ENCODE results near the gene ANAPC13.

ANAPC13 gene

DNA sequence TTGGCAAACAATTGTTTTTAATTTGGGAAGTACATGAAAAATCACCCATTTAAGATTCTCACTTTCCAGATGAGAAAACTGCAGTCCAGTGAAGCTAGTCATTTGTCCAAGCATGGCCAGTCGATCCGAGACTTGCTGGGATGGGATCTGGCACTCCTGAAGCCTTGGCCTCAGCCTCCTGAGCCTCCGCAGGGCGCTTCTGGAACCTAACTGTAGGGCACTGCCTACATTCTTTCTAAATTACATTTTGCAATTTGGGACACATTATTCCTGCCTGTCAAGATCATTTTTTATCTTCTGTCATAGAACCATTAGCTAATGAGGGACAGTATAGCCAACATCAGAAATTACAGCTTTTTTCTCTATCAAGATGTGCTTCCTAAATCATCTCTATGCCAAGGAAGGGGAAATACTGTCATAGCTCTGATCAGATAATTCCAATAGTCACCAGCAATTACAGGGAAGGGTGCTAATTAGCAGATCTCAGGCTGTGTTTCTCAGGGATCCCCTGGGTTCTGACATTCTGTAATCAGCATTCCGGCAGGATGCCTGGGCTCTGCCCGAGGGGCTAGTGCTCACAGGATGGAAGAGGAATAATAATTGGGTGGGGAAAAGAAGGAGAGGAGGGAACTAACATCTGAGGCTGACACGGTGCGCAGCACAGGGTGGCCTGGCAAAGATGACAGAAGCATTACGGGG, 28.3 kb downstream of the ANAPC13 start:
- DNase-seq (ENCODE audit: low spot score) = no peak

DNA sequence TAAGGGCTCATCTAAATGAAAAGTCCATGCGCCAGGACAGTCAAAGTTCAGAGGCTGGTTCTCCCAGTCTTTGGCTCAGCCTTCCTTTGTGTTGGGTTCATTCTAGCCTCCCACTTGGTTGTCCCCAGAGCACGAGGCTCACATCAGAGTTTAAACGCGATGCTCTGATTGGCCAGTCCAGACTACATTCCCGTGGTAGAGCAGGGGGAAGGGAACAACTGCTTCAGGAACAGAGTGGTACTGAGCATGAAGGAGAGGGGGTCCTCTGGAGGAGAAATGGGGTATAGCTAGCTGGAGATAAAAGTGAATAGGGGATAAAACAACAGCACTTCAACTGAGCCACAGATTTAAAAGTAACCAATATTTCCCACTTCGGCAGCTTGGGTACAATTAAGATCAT, 32.2 kb downstream of the ANAPC13 start:
- FAIRE-seq (no peak), DNase-seq (ENCODE audit: low spot score) (no peak)

More for the DNA sequence above, 28.3 kb downstream of the ANAPC13 start:
- no peak for FAIRE-seq

DNA sequence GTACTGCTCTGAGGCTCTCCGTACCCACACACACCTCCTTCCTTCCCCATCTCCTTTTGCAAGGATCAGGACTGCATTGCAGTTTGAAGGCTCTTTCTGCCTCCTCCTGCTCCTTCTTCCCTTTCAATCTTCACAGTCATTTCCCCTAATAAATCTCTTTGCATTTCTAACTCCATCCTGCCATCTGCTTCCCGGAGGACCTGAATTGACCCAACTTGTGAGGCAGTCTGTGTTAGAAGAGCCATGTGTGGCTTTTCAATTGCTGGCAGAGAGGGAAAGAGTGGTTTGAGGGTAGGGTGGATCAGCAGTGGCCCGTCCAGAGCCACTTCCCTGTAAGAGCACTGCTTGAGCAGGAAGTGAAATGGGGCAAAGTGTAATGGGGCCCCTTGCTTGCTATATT, 35.8 kb downstream of the ANAPC13 start:
- no peak for FAIRE-seq
- no peak for DNase-seq (ENCODE audit: low spot score)

DNA sequence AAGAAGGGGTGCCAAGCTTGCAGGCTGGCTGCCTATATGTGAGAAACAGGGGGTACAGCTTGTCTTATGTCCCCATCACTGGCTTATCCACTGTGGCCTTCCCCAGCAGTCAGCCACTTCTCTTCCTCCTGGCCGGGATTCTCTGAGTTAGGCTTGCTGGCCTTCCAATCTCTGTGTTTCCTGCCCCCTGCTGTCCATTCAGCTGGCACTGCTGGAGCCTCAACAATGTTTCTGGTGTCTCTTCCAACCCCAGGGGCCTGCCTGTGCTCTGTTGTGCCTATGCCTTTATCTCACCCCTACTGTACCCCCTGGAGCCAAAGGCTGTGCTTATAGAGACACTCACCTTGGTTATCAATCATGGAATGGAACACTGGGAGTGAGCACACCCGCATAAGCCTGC, 36.5 kb downstream of the ANAPC13 start:
- FAIRE-seq = no peak
- DNase-seq (ENCODE audit: low spot score) = no peak

DNA sequence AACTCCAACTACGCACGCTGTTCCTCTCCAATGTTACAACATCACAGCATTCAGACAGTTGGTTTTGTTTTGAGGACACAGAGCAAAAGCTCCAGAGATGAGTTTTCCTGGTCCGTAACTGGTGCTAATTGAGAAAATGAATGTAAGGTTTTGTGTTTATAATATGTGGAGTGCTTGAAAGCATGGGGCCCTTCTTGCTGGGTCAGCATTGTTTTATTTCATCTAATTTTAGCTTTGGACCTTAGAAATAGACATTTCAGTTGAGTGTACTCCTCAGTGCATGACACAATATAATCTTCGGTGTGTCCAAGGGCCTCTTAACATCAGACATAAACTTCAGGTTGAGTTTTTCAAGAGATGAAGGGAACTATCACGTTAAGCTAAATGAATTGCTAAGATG, 37.1 kb downstream of the ANAPC13 start:
- FAIRE-seq (no peak), DNase-seq (ENCODE audit: low spot score) (no peak)

DNA sequence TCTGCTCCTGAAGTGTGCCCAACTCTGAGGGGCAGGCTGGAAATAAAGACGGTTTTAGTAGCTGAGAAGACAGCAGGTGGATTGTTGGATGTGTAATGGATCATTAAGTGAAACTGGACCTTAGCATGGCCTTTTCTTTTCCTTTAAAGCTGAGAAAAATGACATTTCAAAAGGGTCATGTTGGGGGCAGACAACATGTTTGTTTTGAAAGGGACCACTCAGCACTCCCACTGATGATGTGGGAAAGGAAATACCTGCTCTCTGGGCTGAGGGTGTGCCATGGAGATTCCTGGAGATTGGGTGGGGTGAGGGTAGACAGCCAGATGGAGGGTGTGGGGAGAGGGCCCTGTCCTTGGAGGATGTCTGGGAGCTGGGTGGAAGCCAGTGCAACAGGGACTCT, 38.4 kb downstream of the ANAPC13 start:
- FAIRE-seq (no peak), DNase-seq (ENCODE audit: low spot score) (no peak)

DNA sequence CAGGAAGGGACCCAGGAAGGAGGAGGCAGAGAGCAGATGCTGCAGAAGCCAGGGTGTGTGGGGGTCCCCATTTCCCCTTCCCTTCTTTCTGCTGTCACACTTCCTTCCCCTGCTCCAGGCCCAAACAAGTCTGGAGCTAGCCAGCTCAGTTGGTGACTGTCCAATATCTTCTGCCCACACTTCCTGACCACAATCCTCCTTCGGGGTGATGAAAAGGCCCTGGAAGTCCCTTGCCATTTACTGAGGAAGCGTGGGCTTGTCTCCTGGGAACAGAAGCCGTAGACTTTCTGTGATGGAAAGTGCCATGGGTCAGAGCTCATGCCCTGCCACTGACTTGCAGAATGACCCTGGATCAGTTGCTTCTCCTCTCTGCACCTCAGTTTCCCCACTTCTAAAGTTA, 39.0 kb downstream of the ANAPC13 start:
- no peak for FAIRE-seq
- DNase-seq (ENCODE audit: low spot score) = no peak

DNA sequence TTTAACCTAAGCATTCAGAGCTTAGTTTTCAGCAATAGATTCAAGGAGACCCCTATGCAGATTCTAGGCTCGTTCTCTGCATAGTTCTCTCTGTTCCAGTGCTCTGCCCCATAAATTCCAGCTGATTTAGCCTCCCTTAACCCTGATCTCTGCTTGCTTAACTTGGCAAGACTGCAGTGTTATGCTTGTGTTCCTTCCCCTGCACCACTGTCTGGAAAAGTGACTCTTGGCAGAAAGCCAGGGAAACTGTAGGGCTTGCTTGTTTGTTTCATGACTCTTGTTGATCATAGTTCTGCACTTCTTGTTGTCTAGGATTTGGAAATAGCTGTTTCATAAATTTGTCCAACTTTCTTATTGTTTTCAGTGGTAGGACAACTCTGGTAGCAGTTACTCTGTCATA, 40.1 kb downstream of the ANAPC13 start:
- FAIRE-seq = no peak
- DNase-seq (ENCODE audit: low spot score) = no peak

DNA sequence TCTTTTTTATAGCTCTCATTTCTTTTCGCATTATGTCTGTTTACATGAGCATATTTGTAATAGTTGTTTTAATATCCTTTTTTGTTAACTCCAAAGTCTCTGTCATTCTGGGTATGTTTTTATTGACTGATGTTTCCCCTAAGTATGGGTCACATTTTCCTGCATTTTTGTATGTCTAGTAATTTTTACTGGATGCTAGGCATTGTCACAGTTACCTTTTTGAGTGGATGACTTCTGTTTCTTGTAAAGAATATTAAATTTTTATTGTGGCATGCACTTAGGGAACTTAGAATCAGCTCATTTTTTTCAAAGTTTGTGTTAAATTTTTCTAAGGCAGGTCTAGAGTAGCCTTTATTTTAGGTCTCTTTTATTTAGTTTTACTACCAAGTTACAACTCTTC, 40.7 kb downstream of the ANAPC13 start:
- no peak for DNase-seq (ENCODE audit: low spot score)
- FAIRE-seq = no peak

DNA sequence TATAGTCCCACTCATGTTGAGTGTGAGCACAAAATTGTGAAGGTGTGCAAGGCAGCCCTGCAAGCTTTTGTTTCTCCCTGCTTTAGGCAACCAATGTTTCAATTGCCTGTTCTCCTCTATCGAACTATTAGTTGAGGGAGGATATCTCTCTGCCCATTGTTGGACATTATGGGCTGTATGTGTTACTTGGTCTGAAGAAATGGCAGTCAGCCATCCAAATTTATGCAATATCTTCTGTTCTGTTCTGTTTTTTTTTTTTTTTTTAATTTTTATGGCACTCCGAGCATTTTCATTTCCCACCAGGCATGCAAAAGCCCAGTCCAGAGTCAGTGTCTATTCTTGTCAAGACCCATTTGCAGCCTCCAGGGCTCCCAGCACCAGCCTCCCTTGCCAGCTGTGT, 44.0 kb downstream of the ANAPC13 start:
- FAIRE-seq = no peak
- no peak for DNase-seq (ENCODE audit: low spot score)

DNA sequence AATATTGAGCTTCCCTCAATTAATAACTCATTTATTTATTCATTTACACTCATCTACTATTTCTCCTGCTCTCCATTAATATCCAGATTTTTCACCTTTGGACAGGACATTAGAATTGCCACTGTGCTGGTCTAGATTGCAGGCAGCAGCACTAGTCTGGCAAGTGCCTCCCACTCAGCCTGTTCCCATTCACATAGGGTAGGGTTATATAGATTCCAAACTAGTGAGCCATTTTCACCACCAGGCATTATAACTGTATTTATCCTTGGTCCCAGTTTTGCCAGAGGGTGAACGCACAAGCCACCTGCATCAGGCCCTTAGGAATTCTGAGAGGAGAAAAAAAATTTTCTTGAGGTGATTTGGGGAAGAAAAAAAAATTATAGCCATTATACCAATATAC, 44.5 kb downstream of the ANAPC13 start:
- DNase-seq (ENCODE audit: low spot score) = no peak
- no peak for FAIRE-seq

DNA sequence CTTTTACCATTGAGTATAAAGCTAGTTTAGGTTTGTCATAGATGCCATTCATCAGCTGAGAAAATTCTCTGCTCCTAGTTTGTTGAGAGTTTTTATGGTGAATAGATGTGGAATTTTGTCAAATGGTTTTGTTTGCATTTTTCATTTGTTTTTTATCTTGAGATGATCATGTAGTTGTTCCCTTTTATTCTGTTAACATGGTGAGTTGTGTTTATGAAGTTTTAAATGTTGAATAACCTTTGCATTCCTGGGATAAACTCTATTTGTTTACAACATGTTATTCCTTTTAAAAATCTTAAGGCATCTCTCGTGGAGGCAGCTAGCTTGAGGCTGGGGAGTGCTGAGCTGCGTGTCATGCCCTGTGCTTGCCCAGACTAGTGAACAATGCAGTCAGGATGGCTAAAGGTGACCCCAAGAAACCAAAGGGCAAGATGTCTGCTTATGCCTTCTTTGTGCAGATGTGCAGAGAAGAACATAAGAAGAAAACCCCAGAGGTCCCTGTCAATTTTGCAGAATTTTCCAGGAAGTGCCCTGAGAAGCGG, 48.5 kb downstream of the ANAPC13 start:
- FAIRE-seq (no peak), DNase-seq (ENCODE audit: low spot score) (no peak)

DNA sequence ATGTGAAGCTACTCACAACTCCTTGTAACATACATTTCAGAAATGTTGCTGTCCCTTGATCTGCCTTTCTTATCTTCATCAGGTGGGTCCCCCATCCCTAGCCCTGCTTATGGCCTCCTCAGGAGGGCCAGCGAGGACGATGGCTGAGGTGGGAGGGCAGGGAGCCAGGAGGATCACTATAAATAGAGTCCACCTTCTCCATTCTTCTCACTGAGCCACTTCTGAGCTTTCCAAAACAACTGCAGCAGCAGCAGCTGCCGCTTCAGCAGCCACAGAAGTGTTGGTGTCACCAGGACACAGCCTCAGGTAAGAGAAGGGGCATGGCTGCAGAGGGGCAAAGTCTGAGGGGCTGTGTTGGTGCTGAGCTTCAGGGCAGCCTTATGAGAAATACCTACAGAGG, 53.5 kb downstream of the ANAPC13 start:
- DNase-seq (ENCODE audit: low spot score) (no peak), FAIRE-seq (no peak)

DNA sequence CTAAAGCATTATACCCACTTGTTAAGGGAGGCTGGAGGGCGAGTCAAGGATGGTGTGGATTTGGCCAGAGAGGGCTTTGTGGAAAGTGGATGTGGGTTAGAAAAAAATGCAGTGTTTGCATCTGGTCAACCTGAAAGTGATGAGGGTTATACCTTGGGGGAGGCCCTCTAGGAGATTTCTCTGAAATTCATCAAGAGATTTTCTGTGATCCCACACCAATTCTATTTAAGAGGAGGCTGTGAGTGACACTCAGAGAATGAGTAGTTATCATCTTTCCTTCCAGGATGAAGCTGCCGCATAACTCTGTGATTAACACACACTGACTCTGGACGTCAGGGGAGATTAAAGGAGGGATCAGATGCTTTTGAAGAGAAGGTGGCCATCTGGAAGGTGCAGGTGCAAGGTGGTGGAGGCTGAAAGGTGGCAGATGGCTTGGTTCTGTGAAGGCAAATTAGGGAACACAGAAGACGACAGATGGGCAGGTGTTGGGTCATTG, 54.8 kb downstream of the ANAPC13 start:
- FAIRE-seq (no peak), DNase-seq (ENCODE audit: low spot score) (no peak)

DNA sequence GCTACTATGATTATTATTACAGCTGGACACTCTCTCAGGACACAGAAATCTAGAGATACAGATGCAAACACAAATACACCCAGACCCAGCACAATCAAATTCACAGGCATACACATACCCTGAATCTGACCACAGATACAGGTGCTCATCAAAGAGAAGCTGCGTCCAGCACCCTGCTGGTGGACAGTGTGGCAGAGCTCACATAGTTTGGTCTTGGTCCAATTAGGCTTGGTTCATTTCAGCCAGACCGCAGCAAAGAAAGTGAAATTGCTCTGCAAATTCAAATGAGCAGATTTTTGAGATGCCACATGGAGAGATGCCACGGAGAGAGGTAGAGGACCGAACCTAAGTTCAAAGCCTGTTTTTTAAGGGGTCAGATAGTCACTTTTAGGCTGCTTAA, 55.6 kb downstream of the ANAPC13 start:
- no peak for FAIRE-seq

DNA sequence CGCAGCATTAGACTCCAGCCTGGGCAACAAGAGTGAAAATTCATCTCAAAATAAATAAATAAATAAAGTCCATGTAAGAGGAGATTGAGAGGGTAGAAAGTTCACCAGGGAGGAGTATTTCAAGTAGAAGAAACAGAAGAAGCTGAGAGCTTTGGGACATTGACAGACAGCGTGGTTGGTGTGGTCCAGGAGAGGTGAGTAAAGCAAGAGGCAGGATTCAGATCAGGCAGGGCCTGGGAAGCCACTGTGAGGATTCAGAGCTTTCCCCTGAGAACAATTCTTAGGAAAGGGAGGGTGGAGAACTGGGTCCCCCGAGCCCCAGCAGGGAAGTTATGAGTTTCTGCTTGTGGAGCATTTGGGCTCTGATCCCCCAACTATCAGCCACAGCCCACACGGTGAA, 57.4 kb downstream of the ANAPC13 start:
- no peak for FAIRE-seq
- no peak for DNase-seq (ENCODE audit: low spot score)

More for the DNA sequence above, 55.6 kb downstream of the ANAPC13 start:
- no peak for DNase-seq (ENCODE audit: low spot score)
